Spleen (tissue), 7 donors: ENCODE data around the gene TSEN15.

Experiments used
- POLR2A ChIP-seq, 3 donors: fragments of 450-650 bp; IDR thresholded peaks; one replicate each; pipeline ENCODE4 v1.5.1; 2017; ENCODE audit warnings: antibody characterized with exemption in 3 of 3, mild to moderate bottlenecking in 1 of 3
- POLR2AphosphoS5 ChIP-seq, 3 donors: sonication (generic); formaldehyde crosslinking; IDR thresholded peaks; one replicate each; pipeline ENCODE4 v1.5.1; 2017; ENCODE audit warnings: antibody characterized with exemption in 3 of 3
- TF ChIP-seq, protein P1 (sequence below), 11 experiments: fragments of 200-600 bp in 7 of 11; fragments of 450-650 bp in 4 of 11; sonication (generic) in 4 of 11; IDR thresholded peaks in 8 of 11; conservative IDR thresholded peaks in 3 of 11; 1 replicate in 7 of 11; 2 replicates in 4 of 11; pipeline versions ENCODE4 v1.4.0 to v1.8.0; 2016 to 2021; ENCODE audit warnings: antibody characterized with exemption in 11 of 11, inconsistent platforms in 4 of 11, mild to moderate bottlenecking in 1 of 11
- donor health status: DM: no; HTN: no; CAD: no; lungs with moderate emphysema.
- donor health status: DM: no; HTN: no; CAD: no.
- donor health status: DM: no; HTN: no; CAD: no.

DNA sequence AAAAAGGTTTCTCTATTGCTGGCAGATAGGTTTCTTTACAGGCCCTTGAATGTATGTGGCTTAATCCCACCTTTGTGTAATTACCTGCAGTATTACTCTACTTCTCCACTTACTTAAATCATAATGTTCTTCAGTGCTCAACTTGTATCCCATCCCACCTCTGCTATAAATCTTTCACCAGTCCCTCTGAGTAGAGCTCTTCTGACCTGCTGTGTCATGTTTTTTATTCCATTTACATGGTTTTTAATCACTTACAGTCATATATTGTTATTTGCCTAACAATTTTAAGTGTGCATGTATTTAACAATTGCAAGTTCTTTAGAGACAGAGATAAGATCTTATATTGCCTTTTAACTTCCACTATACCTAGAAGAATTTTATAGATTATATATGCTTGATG, 2.4 kb downstream of the TSEN15 start:
- TF ChIP-seq, protein P1, sequence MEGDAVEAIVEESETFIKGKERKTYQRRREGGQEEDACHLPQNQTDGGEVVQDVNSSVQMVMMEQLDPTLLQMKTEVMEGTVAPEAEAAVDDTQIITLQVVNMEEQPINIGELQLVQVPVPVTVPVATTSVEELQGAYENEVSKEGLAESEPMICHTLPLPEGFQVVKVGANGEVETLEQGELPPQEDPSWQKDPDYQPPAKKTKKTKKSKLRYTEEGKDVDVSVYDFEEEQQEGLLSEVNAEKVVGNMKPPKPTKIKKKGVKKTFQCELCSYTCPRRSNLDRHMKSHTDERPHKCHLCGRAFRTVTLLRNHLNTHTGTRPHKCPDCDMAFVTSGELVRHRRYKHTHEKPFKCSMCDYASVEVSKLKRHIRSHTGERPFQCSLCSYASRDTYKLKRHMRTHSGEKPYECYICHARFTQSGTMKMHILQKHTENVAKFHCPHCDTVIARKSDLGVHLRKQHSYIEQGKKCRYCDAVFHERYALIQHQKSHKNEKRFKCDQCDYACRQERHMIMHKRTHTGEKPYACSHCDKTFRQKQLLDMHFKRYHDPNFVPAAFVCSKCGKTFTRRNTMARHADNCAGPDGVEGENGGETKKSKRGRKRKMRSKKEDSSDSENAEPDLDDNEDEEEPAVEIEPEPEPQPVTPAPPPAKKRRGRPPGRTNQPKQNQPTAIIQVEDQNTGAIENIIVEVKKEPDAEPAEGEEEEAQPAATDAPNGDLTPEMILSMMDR (IDR thresholded peaks at IDR 0.05 in 8 of 11, conservative IDR thresholded peaks at IDR 0.05 in 3 of 11), result no peak
- TF ChIP-seq POLR2AphosphoS5 (IDR thresholded peaks at IDR 0.05) (no peak), POLR2A (IDR thresholded peaks at IDR 0.05) (no peak)
